Smooth muscle cell (in vitro differentiated cells): ENCODE results near the gene CHRNG. TPM values are rescaled to one million over a fixed set of nuclear protein-coding genes. Genes with fewer than 3 reads are reported as not detected.
"Not testable (repeated sequence)": the region's sequence is repeated elsewhere in the genome, so short reads cannot be mapped to it uniquely, and the experiment has no call there.

Experiments used
- DNase-seq: peaks from one replicate; lab custom pipeline; 2025; ENCODE audit not compliant: unreplicated experiment; lab: John Stamatoyannopoulos, UW
- H2AFZ ChIP-seq: fragments of 200-600 bp; sonication (generic); 2 replicates; pipeline ENCODE4 v1.6.0; 2016; ENCODE audit warnings: antibody characterized with exemption, low read depth, mild to moderate bottlenecking
- H3F3A ChIP-seq: fragments of 200-600 bp; sonication (generic); 2 replicates; pipeline ENCODE4 v1.6.0; 2017; ENCODE audit warnings: antibody characterized with exemption, low read depth
- H3K27ac ChIP-seq: fragments of 200-600 bp; sonication (generic); 2 replicates; pipeline ENCODE4 v1.5.1; 2016; ENCODE audit warnings: low read depth, mild to moderate bottlenecking
- H3K27me3 ChIP-seq: fragments of 200-600 bp; sonication (generic); 2 replicates; pipeline ENCODE4 v1.6.1; 2016; ENCODE audit warnings: low read depth, mild to moderate bottlenecking
- H3K36me3 ChIP-seq: fragments of 200-600 bp; sonication (generic); 2 replicates; pipeline ENCODE4 v1.5.1; 2016; ENCODE audit warnings: low read depth
- H3K4me1 ChIP-seq: fragments of 200-600 bp; sonication (generic); 2 replicates; pipeline ENCODE4 v1.5.1; 2016; ENCODE audit warnings: low read depth
- H3K4me2 ChIP-seq: fragments of 200-600 bp; sonication (generic); 2 replicates; pipeline ENCODE4 v1.6.0; 2016; ENCODE audit warnings: mild to moderate bottlenecking
- H3K4me3 ChIP-seq: fragments of 200-600 bp; sonication (generic); 2 replicates; pipeline ENCODE4 v1.5.1; 2016; ENCODE audit warnings: mild to moderate bottlenecking
- H3K79me2 ChIP-seq: fragments of 200-600 bp; sonication (generic); 2 replicates; pipeline ENCODE4 v1.6.0; 2016; ENCODE audit warnings: low read depth, mild to moderate bottlenecking
- H3K9ac ChIP-seq: fragments of 200-600 bp; sonication (generic); 2 replicates; pipeline ENCODE4 v1.6.0; 2016; ENCODE audit warnings: low read depth
- H3K9me3 ChIP-seq: fragments of 200-600 bp; sonication (generic); replicated peaks from 2 replicates; pipeline ENCODE4 v1.5.1; 2016; ENCODE audit warnings: low read depth
- H4K20me1 ChIP-seq: fragments of 200-600 bp; sonication (generic); 2 replicates; pipeline ENCODE4 v1.6.0; 2016; ENCODE audit warnings: low read depth
- CTCF ChIP-seq: fragments of 200-600 bp; sonication (generic); IDR thresholded peaks from 2 replicates; pipeline ENCODE4 v1.5.1; 2017; ENCODE audit warnings: borderline replicate concordance, mild to moderate bottlenecking, antibody characterized with exemption; ENCODE audit not compliant: insufficient read depth, poor library complexity, severe bottlenecking
- WGBS: methylation state at CpG from one replicate; pipeline ENCODE4 v1.1.7; 2016; ENCODE audit warnings: low lambda C conversion rate; 5-methylcytosine and 5-hydroxymethylcytosine counted together
- polyA plus RNA-seq: library from polyadenylated mRNA; unstranded; fragments of >200 nt; fragmentation: Nextera tagmentation; extraction: Ambion mirVana; gene quantifications from 2 replicates; pipeline ENCODE4 v1.2.1, GENCODE V29; 2016
- total RNA-seq: library from RNA; depleted of rRNA; stranded (reverse); fragments of >200 nt; gene quantifications from 2 replicates; pipeline ENCODE4 v1.2.3, GENCODE V29; 2014

CHRNG gene
- total and polyA plus RNA-seq, 2 experiments from 2014 or later: not detected

DNA sequence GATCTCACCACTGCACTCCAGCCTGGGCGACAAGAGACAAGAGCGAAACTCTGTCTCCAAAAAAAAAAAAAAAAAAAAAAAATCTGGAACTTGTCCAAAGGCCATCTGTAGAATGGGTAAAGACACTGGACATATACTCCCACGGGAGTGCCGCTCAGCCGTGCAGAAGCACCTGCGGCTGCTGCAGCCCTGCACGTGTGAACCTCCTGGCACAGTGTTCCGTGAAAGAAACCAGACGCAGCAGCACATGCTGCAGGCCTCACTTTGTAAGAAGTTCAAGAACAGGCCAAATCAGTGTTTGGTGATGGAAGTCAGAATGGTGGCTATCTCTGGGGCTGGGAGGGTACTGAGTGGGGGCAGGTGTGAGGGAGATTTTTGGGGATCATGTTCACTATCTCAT lies 7.1 kb upstream of the CHRNG start:
- H3F3A ChIP-seq: no peaks in the 10 kb centered on the region

DNA sequence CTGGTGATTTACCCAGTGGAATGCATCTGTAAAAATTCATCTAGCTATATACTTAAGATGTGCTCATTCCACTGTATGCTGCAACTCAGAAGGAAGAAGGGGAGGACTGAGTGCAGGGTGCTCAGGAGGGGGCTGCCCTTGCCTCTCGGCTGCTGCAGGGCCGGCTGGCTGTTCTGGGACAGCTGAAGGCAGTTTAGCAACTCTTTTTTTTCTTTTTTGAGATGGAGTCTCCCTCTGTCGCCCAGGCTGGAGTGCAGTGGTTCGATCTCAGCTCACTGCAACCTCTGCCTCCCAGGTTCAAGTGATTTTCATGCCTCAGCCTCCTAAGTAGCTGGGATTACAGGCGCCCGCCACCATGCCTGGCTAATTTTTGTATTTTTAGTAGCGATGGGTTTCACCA lies 6.7 kb upstream of the CHRNG start:
- H3K36me3 ChIP-seq, H3K9ac ChIP-seq, DNase-seq, H4K20me1 ChIP-seq, H3K27ac ChIP-seq, H3K4me2 ChIP-seq, H3K4me1 ChIP-seq, H3K9me3 ChIP-seq, H3K79me2 ChIP-seq, H2AFZ ChIP-seq, H3K4me3 ChIP-seq, H3K27me3 ChIP-seq, H3F3A ChIP-seq: not testable (repeated sequence)
- WGBS: 92% methylated on average over 7 of the region's 7 CpGs

More for the DNA sequence above, 7.1 kb upstream of the CHRNG start:
- Histone ChIP-seq H3K9me3 (no peaks in the 10 kb centered on the region), H3K36me3 (no peaks in the 10 kb centered on the region), H3K4me2 (no peak overlapping the region), H3K4me3 (no peak overlapping the region), H4K20me1 (no peaks in the 10 kb centered on the region), H3K4me1 (no peaks in the 10 kb centered on the region), H3K27ac (no peak overlapping the region), H3K9ac (no peak overlapping the region), H3K79me2 (no peaks in the 10 kb centered on the region), H3K27me3 (no peaks in the 10 kb centered on the region), H2AFZ (no peak overlapping the region)
- 82% methylated on average over 7 of the region's 9 CpGs for WGBS
- no peak for DNase-seq
- no peak for TF ChIP-seq CTCF

DNA sequence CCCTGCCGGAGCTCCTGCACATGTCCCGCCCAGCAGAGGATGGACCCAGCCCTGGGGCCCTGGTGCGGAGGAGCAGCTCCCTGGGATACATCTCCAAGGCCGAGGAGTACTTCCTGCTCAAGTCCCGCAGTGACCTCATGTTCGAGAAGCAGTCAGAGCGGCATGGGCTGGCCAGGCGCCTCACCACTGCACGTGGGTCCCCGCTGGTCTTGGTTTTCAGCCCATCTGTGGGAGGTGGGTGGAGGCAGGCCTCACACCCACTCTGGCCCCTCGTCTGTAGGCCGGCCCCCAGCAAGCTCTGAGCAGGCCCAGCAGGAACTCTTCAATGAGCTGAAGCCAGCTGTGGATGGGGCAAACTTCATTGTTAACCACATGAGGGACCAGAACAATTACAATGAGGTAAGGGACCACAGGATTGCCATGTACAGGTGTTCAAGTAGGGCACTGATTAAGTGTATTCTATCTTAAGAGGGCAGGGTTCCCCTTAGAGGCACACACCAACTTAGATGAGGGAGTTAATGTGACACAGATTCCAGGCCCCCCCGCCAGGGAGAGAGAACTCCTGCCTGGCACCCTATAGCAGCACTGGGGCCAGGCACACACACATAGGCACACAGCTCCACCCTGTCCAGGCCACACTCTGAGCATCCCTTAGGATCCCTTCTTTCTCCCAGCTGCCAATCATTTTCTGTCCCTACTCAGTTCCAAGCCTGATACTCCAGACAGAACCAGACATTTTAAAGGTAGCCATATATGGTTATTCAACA lies 5.4 kb upstream of the CHRNG start:
- 74% methylated on average over 13 of the region's 13 CpGs for WGBS
- H4K20me1 ChIP-seq: no peaks in the 10 kb centered on the region
- no peak overlapping the region for H2AFZ ChIP-seq
- DNase-seq: no peak
- H3K27ac ChIP-seq: no peak overlapping the region
- H3K4me1 ChIP-seq: peaks cover under 1% of the 10 kb centered on the region
- no peak overlapping the region for H3K4me2 ChIP-seq
- no peaks in the 10 kb centered on the region for H3K36me3 ChIP-seq
- TF ChIP-seq CTCF: no peak
- H3F3A ChIP-seq: no peaks in the 10 kb centered on the region
- no peak overlapping the region for H3K4me3 ChIP-seq
- H3K9ac ChIP-seq: no peak overlapping the region
- H3K79me2 ChIP-seq: no peaks in the 10 kb centered on the region
- H3K9me3 ChIP-seq: no peaks in the 10 kb centered on the region
- no peaks in the 10 kb centered on the region for H3K27me3 ChIP-seq

DNA sequence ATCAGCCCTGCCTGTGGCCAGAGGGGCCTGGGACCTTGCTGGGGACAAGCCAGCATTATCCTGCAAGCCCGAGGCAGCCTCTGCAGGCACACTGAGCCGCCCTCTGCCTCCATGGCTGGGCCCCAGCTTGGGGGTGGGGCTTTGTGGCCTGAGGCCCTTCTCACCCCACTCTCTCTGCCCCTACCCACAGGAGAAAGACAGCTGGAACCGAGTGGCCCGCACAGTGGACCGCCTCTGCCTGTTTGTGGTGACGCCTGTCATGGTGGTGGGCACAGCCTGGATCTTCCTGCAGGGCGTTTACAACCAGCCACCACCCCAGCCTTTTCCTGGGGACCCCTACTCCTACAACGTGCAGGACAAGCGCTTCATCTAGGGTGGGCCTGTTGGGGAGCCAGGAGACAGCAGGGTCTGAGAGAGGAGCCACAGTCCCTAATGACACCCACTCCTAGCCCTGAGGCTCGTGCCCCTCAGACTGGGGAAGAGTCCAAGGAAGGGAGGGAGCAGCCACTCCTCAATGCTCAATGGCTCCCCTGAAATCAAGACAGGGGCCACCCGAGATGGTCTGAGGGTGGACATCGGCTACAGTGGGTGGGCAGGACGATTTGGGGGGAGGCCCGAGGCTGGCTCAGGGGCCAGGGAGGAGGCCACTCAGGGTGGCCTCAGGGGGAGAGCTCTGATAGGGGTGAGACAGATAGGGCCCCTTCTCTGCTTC lies 4.4 kb upstream of the CHRNG start:
- Histone ChIP-seq H3K4me3 (no peak overlapping the region), H3K9ac (no peak overlapping the region), H3K27me3 (no peaks in the 10 kb centered on the region), H3K36me3 (no peaks in the 10 kb centered on the region), H4K20me1 (no peaks in the 10 kb centered on the region), H3K4me2 (peak overlapping the region; percentile 17), H3K4me1 (peaks cover 6% of the 10 kb centered on the region), H3K79me2 (no peaks in the 10 kb centered on the region), H3K9me3 (no peaks in the 10 kb centered on the region), H3F3A (no peaks in the 10 kb centered on the region), H2AFZ (no peak overlapping the region), H3K27ac (no peak overlapping the region)
- no peak for TF ChIP-seq CTCF
- DNase-seq: no peak
- WGBS: 79% methylated on average over 14 of the region's 14 CpGs
